WI38 (cell line): ENCODE measurements around the gene SPATA17.

ENCODE experiments used
- H3K4me3 ChIP-seq: 2 replicates; pipeline ENCODE4 v1.5.1; 2011; ENCODE audit warnings: low read depth, mild to moderate bottlenecking, control low read depth, low read length
- TF ChIP-seq, protein P1 (sequence below): IDR thresholded peaks from 2 replicates; pipeline ENCODE4 v1.5.1; 2012; ENCODE audit warnings: low read depth, mild to moderate bottlenecking, control low read depth, low read length

Gene SPATA17

DNA sequence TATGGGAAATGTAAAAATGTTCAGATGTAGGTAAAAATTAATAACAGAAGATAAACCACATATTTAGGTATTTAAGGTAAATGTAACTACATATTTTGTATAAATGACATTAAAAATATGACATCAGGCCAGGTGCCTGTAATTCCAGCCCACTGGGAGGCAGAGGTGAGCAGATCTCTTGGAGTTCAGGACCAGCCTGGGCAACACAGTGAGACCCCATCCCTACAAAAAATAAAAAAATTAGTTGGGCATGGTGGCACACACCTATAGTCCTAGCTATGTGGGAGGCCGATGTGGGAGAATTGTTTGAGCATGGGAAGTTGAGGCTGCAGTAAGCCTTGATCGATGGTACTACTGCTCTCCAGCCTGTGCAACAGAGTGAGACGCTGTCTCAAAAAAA lies 216.5 kb downstream of the SPATA17 start:
- TF ChIP-seq, protein P1, sequence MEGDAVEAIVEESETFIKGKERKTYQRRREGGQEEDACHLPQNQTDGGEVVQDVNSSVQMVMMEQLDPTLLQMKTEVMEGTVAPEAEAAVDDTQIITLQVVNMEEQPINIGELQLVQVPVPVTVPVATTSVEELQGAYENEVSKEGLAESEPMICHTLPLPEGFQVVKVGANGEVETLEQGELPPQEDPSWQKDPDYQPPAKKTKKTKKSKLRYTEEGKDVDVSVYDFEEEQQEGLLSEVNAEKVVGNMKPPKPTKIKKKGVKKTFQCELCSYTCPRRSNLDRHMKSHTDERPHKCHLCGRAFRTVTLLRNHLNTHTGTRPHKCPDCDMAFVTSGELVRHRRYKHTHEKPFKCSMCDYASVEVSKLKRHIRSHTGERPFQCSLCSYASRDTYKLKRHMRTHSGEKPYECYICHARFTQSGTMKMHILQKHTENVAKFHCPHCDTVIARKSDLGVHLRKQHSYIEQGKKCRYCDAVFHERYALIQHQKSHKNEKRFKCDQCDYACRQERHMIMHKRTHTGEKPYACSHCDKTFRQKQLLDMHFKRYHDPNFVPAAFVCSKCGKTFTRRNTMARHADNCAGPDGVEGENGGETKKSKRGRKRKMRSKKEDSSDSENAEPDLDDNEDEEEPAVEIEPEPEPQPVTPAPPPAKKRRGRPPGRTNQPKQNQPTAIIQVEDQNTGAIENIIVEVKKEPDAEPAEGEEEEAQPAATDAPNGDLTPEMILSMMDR = no peak
- no peak overlapping the region for H3K4me3 ChIP-seq

DNA sequence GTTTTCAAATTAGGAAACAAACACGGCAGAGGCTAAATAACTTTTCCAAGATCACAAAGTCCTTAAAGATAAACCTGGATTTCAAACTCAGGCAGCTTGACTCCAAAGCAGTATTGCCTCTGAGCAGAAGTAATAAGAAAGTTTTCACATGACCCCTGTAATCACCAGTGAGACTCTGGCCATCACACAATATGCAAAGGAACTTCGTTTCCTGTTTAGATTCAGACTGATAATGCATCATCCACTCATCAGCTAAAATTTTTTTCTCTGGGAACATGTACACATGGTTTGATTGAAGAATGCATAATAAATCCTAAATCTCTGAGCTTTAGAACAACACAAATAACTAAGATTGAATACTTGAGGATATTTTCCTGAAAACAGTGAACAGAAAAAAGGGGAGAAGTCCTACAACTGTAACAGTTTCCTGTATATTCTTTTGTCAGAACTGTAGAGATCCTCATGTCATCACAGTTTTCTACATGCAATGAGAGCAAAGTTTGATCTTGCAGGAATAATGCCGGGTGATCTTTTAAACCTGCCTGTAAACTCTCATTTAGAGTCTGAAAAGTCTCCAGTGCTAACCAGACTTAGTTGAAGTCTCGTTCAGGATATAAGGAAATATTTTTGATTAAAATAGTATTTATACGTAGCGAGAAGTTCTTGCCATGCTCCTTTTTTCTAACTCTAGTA lies 225.3 kb downstream of the SPATA17 start:
- TF ChIP-seq, protein P1 = no peak
- no peak overlapping the region for H3K4me3 ChIP-seq

- no peak overlapping the region for H3K4me3 ChIP-seq
- TF ChIP-seq, protein P1 = no peak
Measured at GRCh38 chr1:217857061-217857460, 225.9 kb downstream of the SPATA17 start.

- no peak overlapping the region for H3K4me3 ChIP-seq
- TF ChIP-seq, protein P1 = no peak
Measured at GRCh38 chr1:217861658-217862057, 230.5 kb downstream of the SPATA17 start.

DNA sequence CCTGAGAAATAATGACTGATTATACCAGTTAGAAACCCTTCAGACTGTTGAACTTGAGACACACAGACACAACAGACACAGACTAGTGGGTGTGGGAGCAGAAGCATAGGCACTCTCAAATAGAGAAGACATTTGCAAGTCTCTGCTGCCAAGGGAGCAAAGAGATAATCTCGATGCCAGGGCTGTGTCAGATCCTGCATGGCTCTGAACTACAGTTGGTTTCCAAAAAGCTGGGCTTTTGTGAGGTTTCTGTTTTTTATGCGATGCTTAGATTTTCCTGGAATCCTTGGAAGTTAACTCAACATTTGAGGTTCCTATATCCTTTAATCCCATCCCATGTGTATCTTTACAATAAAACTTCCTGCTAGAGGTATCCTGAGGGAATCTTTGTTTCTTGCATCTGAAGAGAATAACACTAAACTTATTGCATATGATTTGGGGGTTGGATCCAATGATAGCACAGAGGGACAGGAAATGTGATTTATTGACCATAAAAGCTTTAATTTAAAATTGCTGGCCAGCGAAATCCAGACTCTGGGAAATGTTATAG lies 236.4 kb downstream of the SPATA17 start:
- no peak overlapping the region for H3K4me3 ChIP-seq
- TF ChIP-seq, protein P1 = no peak

DNA sequence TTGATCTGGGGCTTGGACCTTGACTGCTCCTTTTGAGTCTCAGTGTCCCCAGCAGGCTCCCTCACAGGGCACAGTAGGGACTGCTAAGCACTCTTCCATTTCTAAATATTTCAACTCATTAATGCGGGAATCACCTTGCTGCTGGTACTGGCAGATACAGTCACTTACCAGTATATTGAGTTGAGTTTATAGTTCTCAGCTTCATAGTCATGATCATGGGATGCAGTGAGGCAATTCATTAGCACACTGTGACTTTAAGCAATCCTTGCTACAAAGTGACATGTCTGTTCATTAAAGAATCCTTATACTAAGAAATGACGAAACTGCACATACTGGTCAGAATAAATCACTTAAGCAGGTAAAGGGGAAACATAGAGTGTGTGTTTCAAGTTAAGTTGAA lies 240.8 kb downstream of the SPATA17 start:
- H3K4me3 ChIP-seq = no peak overlapping the region
- TF ChIP-seq, protein P1 = no peak

DNA sequence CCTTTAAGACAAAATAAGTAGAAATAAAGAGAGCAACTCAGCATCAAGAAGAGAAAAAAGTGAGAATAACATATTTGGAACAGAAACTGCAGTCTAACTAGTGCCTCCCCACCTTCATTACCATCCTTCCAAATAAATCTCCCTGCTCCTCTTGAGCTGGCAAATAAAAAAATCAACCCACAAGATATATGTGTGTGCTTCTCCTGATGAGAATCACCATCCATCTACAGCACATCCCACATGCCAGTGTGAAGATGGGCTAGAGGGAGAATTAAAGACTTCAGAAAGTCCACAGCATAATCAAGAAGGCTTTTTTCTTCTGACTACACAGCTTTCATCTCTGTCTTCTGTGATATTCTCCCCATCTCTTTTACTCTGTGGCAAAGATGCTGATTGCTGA lies 244.1 kb downstream of the SPATA17 start:
- TF ChIP-seq, protein P1 = no peak
- no peak overlapping the region for H3K4me3 ChIP-seq
